NCI-H226 (cell line): ENCODE results near the gene CCDC134.

ENCODE experiments used
- DNase-seq: peaks from one replicate; pipeline ENCODE4 v3.0.0-alpha.2; 2015

CCDC134 gene

GRCh38 chr22:41800348-41801146 lies at the start of gene CCDC134:
TSS of gene CCDC134 (plus strand) at chr22:41800679. CDS start at chr22:41808891, 8,212 bp downstream.
- peak; percentile 52 for DNase-seq

- DNase-seq, result no peak
Observed at GRCh38 chr22:41752011-41752970, 48.2 kb upstream of the CCDC134 start.

GRCh38 chr22:41753984-41754383 lies 46.5 kb upstream of the CCDC134 start:
- no peak for DNase-seq

DNA sequence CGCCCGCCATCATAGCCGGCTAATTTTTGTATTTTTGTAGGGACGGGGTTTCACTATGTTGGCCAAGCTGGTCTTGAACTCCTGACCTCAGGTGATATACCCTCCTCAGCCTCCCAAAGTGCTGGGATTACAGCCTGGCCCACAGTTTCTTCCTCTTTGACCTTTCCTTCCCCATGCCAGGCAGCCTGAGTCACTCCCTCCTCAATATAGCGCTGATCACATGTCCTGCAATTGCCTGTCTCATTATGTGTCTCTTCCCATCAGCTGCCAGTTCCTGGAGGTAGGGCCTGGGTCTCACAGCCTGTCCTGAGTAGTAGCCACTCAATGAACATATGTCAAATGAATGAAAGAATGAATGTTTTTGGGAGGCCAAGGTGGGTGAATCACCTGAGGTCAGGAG lies 43.0 kb upstream of the CCDC134 start:
- DNase-seq, result no peak

- no peak for DNase-seq
Observed at GRCh38 chr22:41758231-41758630, 42.2 kb upstream of the CCDC134 start.

DNA sequence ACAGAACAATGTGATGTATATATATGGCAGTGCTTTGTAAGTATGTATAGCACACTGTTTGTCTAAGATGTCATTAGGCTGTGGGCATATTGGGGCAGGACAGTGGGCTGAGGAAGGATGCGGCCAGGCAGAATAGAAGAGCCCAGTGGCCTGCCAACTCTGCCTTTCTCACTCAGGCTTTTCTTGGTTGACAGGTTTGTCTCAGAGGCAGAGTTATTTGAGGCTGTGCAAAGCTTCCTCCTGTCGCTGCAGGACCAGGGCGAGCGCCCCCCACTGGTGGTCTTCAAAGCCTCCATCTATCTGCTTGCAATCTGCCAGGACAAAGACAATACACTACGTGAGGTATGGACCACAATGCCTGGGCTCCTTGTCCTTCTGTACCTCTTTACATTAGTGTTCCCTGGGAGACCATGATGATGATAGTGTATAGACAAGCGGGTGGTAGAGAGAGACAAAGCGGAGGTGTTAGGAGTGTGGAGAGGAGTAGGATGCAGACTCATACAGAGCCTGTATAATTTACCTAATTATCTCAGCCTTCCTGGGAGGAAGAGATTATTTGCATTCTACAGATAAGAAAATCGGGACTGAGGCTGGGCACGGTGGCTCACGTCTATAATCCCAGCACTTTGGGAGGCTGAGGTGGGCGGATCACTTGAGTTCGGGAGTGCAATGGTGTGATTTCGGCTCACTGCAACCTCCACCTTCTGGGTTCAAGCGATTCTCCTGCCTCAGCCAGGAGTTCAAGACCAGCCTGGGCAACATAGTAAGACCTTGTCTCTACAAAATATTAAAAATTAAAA lies 37.3 kb upstream of the CCDC134 start:
- DNase-seq, result no peak

- DNase-seq, result no peak
Observed at GRCh38 chr22:41766476-41766875, 34.0 kb upstream of the CCDC134 start.

GRCh38 chr22:41768430-41768829 lies 32.0 kb upstream of the CCDC134 start:
- peak; percentile 52 for DNase-seq

- no peak for DNase-seq
Observed at GRCh38 chr22:41770715-41771468, 29.6 kb upstream of the CCDC134 start.

DNA sequence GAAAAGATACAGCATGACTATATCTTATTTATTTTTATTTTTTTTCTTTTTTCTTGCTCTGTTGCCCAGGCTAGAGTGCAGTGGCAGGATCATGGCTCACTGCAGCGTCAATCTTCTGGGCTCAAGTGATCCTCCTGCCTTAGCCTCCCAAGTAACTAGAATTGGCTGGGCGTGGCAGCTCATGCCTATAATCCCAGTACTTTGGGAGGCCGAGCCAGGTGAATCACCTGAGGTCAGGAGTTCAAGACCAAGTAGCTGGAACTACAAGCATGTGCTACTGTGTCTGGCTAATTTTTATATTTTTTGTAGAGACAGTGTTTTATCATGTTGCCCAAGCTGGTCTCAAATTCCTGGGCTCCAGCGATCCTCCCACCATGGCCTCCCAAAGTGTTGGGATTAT lies 28.3 kb upstream of the CCDC134 start:
- no peak for DNase-seq

DNA sequence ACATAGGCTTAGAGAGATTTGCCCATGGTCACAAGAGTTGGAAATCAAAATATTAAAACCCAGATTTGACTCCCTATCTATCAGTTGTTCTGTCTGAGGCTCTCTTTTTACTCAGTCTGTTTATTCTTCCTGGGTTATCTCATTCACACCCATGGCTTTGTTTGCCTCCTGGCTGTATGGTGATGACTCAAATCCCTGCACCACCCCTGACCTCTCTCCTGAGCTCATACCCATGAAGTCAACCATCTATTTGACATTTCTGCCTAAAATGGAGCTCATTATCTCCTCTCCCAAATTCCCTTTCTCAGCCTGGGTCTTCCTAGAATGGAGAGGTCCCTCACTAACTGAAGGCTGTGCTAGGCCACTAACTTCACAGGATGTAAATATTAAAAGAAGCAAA lies 27.8 kb upstream of the CCDC134 start:
- peak; percentile 49 for DNase-seq

- DNase-seq, result no peak
Observed at GRCh38 chr22:41775338-41775737, 25.1 kb upstream of the CCDC134 start.

- no peak for DNase-seq
Observed at GRCh38 chr22:41775976-41776375, 24.5 kb upstream of the CCDC134 start.

- no peak for DNase-seq
Observed at GRCh38 chr22:41776381-41776780, 24.1 kb upstream of the CCDC134 start.

DNA sequence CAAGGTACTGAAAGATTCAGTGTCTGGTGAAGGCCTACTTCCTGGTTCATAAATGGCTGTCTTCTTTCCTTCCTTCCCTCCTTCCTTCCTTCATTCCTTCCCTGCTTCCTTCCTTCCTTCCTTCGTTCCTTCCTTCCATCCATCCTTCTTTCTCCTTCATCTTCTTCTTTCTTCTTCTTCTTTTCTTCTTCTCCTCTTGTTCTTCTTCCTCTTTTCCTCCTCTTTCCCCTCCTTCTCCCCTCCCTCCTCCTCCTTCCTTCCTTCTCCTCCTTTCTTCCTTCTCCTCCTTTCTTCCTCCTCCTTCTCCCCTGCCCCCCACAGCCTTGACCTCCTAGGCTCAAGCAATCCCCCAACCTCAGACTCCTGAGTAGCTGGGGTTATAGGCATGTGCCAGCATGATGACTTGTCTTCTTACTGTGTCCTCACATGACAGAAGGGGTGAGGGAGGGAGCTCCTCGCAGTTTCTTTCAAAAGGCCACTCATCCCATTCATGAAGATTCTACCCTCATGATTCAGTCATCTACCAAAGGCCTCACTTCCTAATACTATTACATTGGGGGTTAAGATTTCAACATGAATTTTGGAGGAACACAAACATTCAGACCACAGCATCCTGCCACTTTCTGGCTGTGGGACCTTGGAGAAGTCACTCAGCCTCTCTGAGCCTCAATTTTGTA lies 22.6 kb upstream of the CCDC134 start:
- DNase-seq, result no peak

- no peak for DNase-seq
Observed at GRCh38 chr22:41779929-41780505, 20.5 kb upstream of the CCDC134 start.

GRCh38 chr22:41780746-41781505 lies 19.6 kb upstream of the CCDC134 start:
- DNase-seq, result no peak

DNA sequence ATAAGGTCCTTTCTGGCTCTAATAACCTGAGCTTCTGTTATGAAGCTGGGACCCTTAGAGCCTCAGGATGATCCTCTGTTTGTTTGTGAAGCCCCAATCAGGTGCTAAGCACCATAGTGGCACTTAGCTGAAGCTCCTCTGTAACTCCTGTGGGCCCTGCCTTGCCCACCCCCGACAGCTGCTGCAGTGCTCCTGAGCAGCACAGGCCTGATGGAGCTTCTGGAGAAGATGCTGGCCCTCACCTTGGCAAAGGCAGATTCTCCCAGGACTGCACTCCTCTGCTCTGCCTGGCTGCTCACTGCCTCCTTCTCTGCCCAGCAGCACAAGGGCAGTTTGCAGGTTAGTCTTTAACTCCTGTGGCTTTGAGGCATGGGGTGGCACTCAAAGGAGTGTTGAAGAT lies 19.0 kb upstream of the CCDC134 start:
- DNase-seq, result no peak

DNA sequence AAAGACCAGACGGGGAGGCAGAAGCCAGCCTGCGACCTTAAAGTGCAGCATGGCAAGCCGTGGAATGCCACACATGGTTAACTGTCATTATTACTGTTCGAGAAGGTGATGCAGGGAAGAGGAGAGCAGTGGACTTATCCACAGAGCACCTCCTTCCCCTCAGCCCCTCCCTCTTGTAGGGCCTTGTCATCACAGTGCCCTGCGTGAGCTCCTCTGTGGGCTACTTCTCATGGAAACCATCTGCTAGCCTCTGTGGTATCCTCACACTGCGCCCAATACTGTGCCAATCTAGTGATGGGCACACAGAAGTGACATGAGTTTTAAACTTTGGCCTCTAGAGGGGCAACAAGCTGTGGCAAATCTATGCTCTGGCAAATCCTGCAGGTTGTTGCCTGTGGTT lies 18.2 kb upstream of the CCDC134 start:
- no peak for DNase-seq

DNA sequence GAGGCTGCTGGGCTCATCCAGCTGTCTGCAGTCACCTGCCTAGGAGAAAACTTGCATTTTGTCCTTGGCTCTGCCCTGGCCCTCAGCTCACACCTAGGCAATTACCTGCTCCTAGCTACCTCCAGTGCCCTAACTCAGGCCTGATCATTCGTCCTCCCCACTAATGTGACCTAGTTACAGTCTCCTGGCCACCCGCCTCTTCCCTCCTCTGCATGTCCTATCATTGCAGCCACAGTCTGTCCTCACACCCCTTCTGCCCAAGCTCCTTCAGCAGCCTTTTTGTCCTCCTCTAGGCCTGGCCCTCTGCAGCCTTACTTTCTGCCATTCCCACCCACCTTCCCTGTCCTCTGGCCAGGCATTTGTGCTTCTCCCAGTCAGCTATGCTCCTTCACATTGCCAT lies 17.7 kb upstream of the CCDC134 start:
- DNase-seq, result no peak
